ENCODE data around the gene ATP6V1G3. TPM values are rescaled to one million over a fixed set of nuclear protein-coding genes. Genes with fewer than 3 reads are reported as not detected.

Gene ATP6V1G3
- polyA plus RNA-seq, 3 donors = not detected

DNA sequence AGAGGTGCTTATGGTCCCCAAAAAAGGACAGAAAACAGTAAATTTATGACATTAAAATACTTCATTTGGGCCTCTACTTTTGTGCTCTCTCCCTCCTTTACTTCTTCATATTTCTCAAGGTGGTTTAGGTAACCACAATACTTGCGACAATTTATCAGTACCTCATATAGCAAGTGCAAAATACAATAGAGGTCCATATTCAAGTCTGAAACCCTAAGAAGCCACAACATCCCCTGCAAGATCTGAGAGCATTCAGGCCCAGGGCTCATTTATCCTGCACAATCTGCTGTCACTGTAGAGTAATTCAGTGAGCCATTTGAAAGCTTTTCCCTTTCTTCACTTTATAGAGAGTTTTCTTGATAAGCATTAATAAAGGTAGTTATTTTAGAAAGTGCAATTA is 24.2 kb upstream of the ATP6V1G3 start:
- no CpG with 5 or more reads among the region's 1 CpG for WGBS (ENCODE audit: insufficient coverage)
- H3K4me3 Mint-ChIP-seq = no peak overlapping the region
- no peaks in the 10 kb centered on the region for H3K27me3 ChIP-seq (ENCODE audit: control insufficient read depth in 2 of 2, insufficient read depth in 2 of 2, low read length in 2 of 2)
- peaks cover 0 to 2% of the 10 kb centered on the region in 2 donors for H3K36me3 Mint-ChIP-seq
- TF ChIP-seq, protein P1, sequence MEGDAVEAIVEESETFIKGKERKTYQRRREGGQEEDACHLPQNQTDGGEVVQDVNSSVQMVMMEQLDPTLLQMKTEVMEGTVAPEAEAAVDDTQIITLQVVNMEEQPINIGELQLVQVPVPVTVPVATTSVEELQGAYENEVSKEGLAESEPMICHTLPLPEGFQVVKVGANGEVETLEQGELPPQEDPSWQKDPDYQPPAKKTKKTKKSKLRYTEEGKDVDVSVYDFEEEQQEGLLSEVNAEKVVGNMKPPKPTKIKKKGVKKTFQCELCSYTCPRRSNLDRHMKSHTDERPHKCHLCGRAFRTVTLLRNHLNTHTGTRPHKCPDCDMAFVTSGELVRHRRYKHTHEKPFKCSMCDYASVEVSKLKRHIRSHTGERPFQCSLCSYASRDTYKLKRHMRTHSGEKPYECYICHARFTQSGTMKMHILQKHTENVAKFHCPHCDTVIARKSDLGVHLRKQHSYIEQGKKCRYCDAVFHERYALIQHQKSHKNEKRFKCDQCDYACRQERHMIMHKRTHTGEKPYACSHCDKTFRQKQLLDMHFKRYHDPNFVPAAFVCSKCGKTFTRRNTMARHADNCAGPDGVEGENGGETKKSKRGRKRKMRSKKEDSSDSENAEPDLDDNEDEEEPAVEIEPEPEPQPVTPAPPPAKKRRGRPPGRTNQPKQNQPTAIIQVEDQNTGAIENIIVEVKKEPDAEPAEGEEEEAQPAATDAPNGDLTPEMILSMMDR (IDR thresholded peaks at IDR 0.05) = no peak
- no peak overlapping the region for H3K27ac ChIP-seq (ENCODE audit: low read depth in 1 of 2, low read length in 2 of 2)
- H3K27me3 Mint-ChIP-seq (ENCODE audit: low read depth in 3 of 3) = peaks cover 0 to 2% (median 0%) of the 10 kb centered on the region in 3 donors
- H2AFZ ChIP-seq (ENCODE audit: insufficient read depth, low read depth, low read length, poor library complexity, severe bottlenecking) = no peak overlapping the region
- peaks cover 0 to 11% (median 4%) of the 10 kb centered on the region in 7 donors for H3K9me3 Mint-ChIP-seq
- intact Hi-C loops (cut with micrococcal nuclease) = loop anchor here in 1 of 2 donors (10.0 kb wide), 1 partner anchor 60 kb away; no protein-coding TSS in a partner anchor
- no peaks in the 10 kb centered on the region for H3K4me1 ChIP-seq (ENCODE audit: control insufficient read depth in 1 of 2, insufficient read depth in 2 of 2, low read length in 2 of 2)
- no peaks in the 10 kb centered on the region for H3K36me3 ChIP-seq (replicated peaks in 1 of 2; ENCODE audit: control insufficient read depth in 1 of 2, insufficient read depth in 2 of 2, low read length in 2 of 2)
- peaks cover 6% of the 10 kb centered on the region for H3K4me1 Mint-ChIP-seq
- H3K4me2 ChIP-seq (replicated peaks; ENCODE audit: extremely low read depth, low read length, poor library complexity, severe bottlenecking) = no peak overlapping the region
- H3K27ac Mint-ChIP-seq = no peak overlapping the region
- no peaks in the 10 kb centered on the region for H3K79me2 ChIP-seq (ENCODE audit: insufficient read depth, low read length)
- H3K9me3 ChIP-seq (replicated peaks in 1 of 2; ENCODE audit: control insufficient read depth in 1 of 2, insufficient read depth in 1 of 2, low read length in 2 of 2) = no peaks in the 10 kb centered on the region
- H3K9ac ChIP-seq (ENCODE audit: insufficient read depth, low read length, poor library complexity, severe bottlenecking) = no peak overlapping the region
- no peak for DNase-seq
- no peak overlapping the region for H3K4me3 ChIP-seq (replicated peaks in 1 of 3; ENCODE audit: low read depth in 2 of 3, low read length in 3 of 3)
- no peaks in the 10 kb centered on the region for H4K20me1 ChIP-seq (ENCODE audit: insufficient read depth, low read length)

DNA sequence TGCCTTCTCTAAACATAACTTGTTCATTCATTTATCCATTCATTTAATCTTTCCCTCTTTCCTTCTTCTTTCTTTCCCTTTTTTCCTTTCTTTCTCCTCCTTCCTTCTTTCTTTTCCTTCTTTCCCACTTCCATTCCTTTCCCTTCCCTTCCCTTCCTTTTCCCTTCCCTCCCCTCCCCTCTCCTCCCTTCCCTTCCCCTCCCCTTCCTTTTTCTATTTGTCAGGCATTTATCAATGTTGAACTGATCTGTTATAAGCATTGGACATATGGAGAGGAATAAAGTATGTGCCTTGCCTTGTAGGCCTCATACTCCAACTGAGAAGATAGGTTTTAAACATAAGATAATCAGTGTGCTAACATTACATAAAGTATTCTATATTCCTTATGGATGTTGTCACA is 23.7 kb upstream of the ATP6V1G3 start:
- Mint-ChIP-seq H3K36me3 (peaks cover 0 to 2% of the 10 kb centered on the region in 2 donors), H3K4me3 (no peak overlapping the region), H3K4me1 (peaks cover 6% of the 10 kb centered on the region), H3K9me3 (peaks cover 0 to 11% (median 4%) of the 10 kb centered on the region in 7 donors), H3K27ac (no peak overlapping the region), H3K27me3 (ENCODE audit: low read depth in 3 of 3) (peaks cover 0 to 2% (median 0%) of the 10 kb centered on the region in 3 donors)
- no peaks in the 10 kb centered on the region for H3K4me1 ChIP-seq (ENCODE audit: control insufficient read depth in 1 of 2, insufficient read depth in 2 of 2, low read length in 2 of 2)
- no peaks in the 10 kb centered on the region for H3K9me3 ChIP-seq (replicated peaks in 1 of 2; ENCODE audit: control insufficient read depth in 1 of 2, insufficient read depth in 1 of 2, low read length in 2 of 2)
- H3K79me2 ChIP-seq (ENCODE audit: insufficient read depth, low read length) = no peaks in the 10 kb centered on the region
- no peak overlapping the region for H3K27ac ChIP-seq (ENCODE audit: low read depth in 1 of 2, low read length in 2 of 2)
- no peak overlapping the region for H3K4me3 ChIP-seq (replicated peaks in 1 of 3; ENCODE audit: low read depth in 2 of 3, low read length in 3 of 3)
- DNase-seq = no peak
- TF ChIP-seq, protein P1 (IDR thresholded peaks at IDR 0.05) = no peak
- intact Hi-C loops (cut with micrococcal nuclease) = loop anchor here in 1 of 2 donors (10.0 kb wide), 1 partner anchor 61 kb away; no protein-coding TSS in a partner anchor
- no peak overlapping the region for H3K4me2 ChIP-seq (replicated peaks; ENCODE audit: extremely low read depth, low read length, poor library complexity, severe bottlenecking)
- no peak overlapping the region for H2AFZ ChIP-seq (ENCODE audit: insufficient read depth, low read depth, low read length, poor library complexity, severe bottlenecking)
- H3K36me3 ChIP-seq (replicated peaks in 1 of 2; ENCODE audit: control insufficient read depth in 1 of 2, insufficient read depth in 2 of 2, low read length in 2 of 2) = no peaks in the 10 kb centered on the region
- no peak overlapping the region for H3K9ac ChIP-seq (ENCODE audit: insufficient read depth, low read length, poor library complexity, severe bottlenecking)
- no peaks in the 10 kb centered on the region for H3K27me3 ChIP-seq (ENCODE audit: control insufficient read depth in 2 of 2, insufficient read depth in 2 of 2, low read length in 2 of 2)
- no peaks in the 10 kb centered on the region for H4K20me1 ChIP-seq (ENCODE audit: insufficient read depth, low read length)

Measured in CD14-positive monocyte (primary cell).